ENCODE data around the gene PLEKHF1.
"Not testable (repeated sequence)": the region's sequence is repeated elsewhere in the genome, so short reads cannot be mapped to it uniquely, and the experiment has no call there.

PLEKHF1 gene

GRCh38 chr19:29665215-29665825 lies at the start of gene PLEKHF1:
TSS of gene PLEKHF1 (plus strand) at chr19:29665461. CDS start at chr19:29673840, 8,379 bp downstream.
- peak; percentile 84 for DNase-seq

- no peak for DNase-seq
Observed at GRCh38 chr19:29615891-29616425, 49.3 kb upstream of the PLEKHF1 start.

- no peak for DNase-seq
Observed at GRCh38 chr19:29616541-29616940, 48.7 kb upstream of the PLEKHF1 start.

- DNase-seq: no peak
Observed at GRCh38 chr19:29617366-29618266, 47.6 kb upstream of the PLEKHF1 start.

GRCh38 chr19:29618434-29618833 lies 46.8 kb upstream of the PLEKHF1 start:
- DNase-seq: no peak

GRCh38 chr19:29618871-29619270 lies 46.4 kb upstream of the PLEKHF1 start:
- no peak for DNase-seq

GRCh38 chr19:29620931-29621351 lies 44.3 kb upstream of the PLEKHF1 start:
- DNase-seq: no peak

GRCh38 chr19:29622166-29623070 lies 42.8 kb upstream of the PLEKHF1 start:
- no peak for DNase-seq

- DNase-seq: no peak
Observed at GRCh38 chr19:29623726-29624488, 41.4 kb upstream of the PLEKHF1 start.

- no peak for DNase-seq
Observed at GRCh38 chr19:29624489-29625185, 40.6 kb upstream of the PLEKHF1 start.

GRCh38 chr19:29625186-29625651 lies 40.0 kb upstream of the PLEKHF1 start:
- DNase-seq: no peak

GRCh38 chr19:29626386-29626785 lies 38.9 kb upstream of the PLEKHF1 start:
- no peak for DNase-seq

GRCh38 chr19:29626832-29627231 lies 38.4 kb upstream of the PLEKHF1 start:
- not testable (repeated sequence) for DNase-seq

- DNase-seq: no peak
Observed at GRCh38 chr19:29628661-29629385, 36.4 kb upstream of the PLEKHF1 start.

- no peak for DNase-seq
Observed at GRCh38 chr19:29629836-29630534, 35.3 kb upstream of the PLEKHF1 start.

GRCh38 chr19:29630655-29631054 lies 34.6 kb upstream of the PLEKHF1 start:
- no peak for DNase-seq

GRCh38 chr19:29631450-29631849 lies 33.8 kb upstream of the PLEKHF1 start:
- no peak for DNase-seq

- no peak for DNase-seq
Observed at GRCh38 chr19:29634002-29634401, 31.3 kb upstream of the PLEKHF1 start.

- DNase-seq: no peak
Observed at GRCh38 chr19:29634423-29635130, 30.7 kb upstream of the PLEKHF1 start.
